NCI-H510A (cell line): ENCODE measurements around the gene FST.

ENCODE experiments used
- DNase-seq: peaks from one replicate; lab custom pipeline; 2025; lab: John Stamatoyannopoulos, UW

Gene FST

GRCh38 chr5:53520813-53521212 is 40.4 kb downstream of the FST start:
- no peak for DNase-seq
